HG03175 (cell line): ENCODE data around the gene MNAT1.
"Not testable (repeated sequence)": the region's sequence is repeated elsewhere in the genome, so short reads cannot be mapped to it uniquely, and the experiment has no call there.

Experiments
- ATAC-seq: cut with Tn5 transposase; IDR thresholded peaks from one replicate; pipeline ENCODE4 v1.9.1; 2021; ENCODE audit warnings: mild to moderate bottlenecking, moderate library complexity; ENCODE audit not compliant: unreplicated experiment

MNAT1 gene

DNA sequence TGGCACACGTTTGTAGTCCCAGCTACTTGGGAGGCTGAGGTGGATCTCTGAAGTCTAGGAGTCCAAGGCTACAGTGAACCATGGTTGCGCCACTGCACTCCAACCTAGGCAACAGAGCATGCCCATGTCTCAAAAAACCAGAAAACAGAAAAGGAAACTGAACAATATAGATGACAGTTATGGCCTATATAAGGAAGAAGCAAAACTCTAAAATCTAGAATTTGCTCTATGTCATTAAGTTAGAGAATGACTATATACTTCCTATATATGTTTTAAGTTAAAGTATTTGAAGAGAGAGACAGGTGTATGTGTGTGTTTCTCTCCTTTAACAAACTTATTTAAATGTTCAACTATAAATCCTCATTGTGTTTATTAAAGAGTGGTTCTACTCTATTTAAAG is 65.8 kb downstream of the MNAT1 start:
- ATAC-seq: no peak

DNA sequence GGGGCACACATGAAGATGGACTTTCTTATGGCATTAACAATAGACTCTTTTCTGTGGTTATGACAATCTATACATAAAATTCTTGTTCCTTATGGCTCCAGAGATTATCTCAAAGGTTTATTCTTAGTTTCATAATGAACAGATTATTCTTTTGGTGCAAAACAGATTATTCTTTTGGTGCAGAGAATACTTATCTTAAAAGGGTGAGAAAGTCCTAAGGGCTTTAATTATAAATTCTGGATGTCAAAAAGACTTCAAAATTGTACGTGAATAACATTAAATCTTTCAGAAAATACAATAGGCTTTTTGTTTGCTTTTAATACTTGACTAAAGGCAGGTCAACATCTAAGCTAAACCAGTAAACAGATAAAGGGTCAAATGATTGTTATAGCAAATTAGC is 69.3 kb downstream of the MNAT1 start:
- ATAC-seq: no peak

DNA sequence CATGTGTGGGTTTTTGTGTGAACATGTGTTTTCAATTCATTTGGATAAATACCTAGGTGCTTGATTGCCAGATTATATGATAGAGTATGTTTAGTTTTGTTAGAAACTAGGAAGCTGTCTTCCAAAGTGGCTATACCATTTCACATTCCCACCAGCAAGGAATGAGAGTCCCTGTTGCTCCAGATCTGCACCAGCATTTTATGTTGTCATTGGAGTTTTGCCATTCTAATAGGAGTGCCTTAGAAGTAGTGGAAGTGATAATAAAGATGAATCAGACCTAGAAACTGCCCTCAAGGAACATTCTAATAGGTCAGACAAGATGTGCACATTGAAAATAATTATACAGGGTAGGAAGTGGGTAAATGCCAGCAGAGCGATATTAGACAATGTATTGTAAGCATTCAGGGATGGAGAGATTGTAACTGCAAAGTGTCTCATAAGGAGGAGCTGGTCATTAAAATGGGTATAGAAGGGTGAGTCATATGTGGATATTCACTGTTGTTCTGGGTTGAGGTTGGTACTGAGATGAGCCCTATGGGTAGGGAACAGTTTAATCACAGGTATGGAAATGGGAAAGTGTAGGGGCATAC is 71.4 kb downstream of the MNAT1 start:
- no peak for ATAC-seq

DNA sequence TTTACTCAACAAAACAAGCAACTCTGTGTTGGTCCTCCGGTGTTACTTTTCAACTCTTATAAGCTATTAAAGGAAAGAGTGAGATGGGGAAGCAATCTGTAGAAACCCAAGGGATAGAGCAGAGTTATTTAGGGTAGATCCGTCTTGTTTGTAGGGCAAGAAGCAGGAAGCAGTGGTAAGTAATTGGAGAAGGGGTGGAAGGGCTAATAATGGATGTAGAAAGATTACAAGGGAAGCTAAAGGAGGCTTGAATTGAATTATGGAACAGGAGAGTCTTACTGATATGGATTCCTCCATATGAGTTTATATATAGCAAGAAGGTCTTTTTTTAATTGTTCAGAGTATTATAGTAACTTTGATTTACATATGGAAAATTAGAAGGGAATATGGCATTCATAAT is 72.7 kb downstream of the MNAT1 start:
- no peak for ATAC-seq

DNA sequence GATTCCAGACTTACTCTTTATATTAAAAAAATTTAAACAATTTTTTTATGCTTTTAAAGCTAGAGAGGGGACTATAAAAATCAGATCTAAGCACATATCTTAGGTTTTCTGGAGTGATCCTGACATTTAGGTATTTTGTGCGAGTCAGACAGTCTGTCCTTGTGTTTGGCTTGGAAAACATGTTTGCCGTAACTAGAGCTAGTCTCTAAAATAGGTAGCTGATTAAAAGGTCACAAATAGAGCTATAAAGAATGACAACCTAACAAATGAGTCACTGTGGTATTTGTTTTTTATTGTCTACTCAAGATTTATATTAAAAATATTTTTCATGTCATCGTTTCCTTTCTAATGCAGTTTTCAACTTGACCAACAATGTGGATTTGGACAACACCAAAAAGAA is 73.4 kb downstream of the MNAT1 start:
- no peak for ATAC-seq

DNA sequence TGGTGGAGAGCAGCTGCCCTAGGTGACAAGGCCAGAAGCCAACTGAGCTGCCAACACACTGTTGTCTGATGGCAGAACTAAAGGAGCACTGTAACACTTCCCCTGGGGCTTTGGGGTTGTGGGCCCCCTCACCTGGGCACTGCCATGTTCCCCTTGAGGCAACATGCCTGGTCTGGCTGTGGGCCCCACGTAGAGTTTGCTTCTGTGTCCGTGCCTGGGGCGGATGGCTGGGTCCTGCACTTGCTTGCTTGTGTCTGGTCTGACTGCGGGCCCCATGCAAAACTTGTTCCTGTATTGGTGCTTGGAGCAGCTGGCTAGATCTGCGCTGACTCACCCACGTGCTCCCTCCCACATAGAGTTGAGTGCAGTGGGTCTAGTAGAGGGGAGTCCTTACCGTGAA is 78.4 kb downstream of the MNAT1 start:
- no peak for ATAC-seq

DNA sequence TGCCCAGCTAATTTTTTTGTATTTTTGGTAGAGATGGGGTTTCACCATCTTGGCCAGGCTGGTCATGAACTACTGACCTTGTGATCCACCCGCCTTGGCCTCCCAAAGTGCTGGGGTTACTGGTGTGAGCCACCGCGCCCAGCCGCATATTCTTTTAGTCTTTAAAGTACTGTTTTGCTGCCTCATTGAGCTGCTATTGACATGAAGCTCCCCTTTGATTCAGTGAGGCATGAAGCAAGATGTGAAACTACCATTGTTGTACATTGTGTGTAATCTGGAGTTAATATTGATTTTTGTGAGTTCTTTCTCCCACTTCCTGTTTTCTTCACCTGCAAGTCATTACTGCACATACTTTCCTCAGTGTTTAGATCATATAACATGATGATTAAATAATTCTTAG is 80.8 kb downstream of the MNAT1 start:
- peak; percentile 96 for ATAC-seq

DNA sequence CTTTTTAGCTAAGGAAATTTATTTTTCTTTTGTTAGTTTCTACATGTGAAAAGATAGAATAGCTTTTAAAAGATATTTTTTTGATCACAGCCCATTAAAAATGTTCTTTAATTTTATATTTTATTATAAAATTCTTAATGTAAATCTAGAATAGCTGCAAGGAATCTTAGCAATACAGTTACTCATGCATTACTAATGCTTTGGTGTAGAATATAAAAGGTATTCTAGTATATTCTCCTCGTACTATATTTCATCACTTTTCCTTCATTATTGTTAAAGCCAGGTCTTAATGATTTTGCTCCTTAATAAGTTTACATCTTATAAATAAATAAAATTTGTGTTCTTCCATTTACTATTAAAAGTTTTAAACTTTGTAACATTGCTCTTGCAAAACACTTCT is 82.6 kb downstream of the MNAT1 start:
- no peak for ATAC-seq

DNA sequence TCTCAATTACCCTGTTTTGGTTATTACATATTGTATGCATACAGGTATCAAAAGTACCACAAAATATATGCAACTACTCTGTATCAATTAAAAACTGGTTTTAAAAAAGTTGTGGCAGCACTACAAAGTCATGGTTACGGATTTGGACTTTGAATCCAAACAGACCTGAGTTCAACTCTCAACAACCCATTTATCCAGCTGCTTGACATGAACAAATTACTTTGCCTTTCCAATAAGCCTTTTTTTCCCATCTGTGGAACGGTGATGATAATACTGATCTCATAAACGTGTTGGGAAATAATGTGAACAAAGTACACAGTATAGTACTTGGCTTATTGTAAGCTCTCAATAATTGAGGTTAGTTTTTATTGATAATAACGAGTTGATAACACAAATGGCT is 85.0 kb downstream of the MNAT1 start:
- ATAC-seq: no peak

DNA sequence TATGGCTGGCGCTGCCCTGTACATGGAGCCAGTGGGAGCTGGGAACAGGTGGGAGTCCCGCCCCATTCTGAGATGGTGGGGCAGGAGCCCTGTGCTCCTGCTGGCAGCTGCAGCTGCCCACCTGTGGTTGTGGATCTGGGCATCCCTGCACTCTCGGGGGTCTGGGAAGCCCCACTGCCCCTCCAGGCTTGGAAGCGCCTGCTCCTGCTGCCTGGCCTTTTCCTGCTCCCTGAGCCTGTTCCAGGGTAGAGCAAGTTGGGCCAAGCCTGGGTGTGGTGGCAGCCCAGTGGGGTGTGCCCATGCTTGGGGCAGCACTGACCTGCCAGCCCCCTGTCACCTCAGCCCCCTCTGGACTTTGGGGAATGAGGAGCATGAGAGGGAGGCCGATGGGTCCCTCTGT is 104.0 kb downstream of the MNAT1 start:
- no peak for ATAC-seq

DNA sequence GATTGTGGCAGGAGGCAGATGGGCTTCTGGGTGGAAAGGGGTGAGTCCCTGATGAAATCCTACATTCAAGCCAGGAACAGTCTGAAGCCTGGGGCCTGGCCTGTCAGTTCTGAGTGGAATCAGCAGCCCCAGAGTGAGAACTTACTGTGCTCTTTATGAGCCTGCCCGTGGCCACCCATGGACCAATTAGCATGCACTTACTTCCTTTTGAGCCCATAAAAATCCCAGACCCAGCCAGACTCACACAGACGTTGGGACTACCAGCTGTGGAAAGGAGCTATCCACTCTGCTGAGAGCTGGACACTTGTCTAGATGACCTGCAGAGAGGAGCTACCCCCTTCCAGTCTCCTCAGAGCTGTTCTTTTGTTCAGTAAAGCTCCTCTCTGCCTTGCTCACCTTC is 104.5 kb downstream of the MNAT1 start:
- no peak for ATAC-seq

DNA sequence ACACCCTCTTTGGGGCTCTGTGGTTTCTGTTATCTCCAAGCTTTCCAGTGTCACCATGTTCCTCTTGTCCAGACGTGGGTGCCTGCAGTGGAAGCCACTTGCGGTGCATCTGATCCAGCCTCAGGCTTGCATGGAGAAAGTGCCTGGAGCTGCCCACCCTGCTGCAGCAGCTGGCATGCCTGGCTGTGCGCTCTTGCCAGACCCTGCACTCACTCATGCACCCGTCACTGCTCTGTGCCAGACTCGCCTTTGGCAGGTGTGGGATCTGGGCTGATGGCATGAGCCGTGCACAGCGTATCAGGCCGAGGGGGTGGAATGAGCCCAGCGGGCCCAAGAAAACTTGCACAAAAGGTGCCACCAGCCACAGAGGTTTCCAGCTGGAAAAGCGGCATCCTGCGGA is 105.1 kb downstream of the MNAT1 start:
- no peak for ATAC-seq

DNA sequence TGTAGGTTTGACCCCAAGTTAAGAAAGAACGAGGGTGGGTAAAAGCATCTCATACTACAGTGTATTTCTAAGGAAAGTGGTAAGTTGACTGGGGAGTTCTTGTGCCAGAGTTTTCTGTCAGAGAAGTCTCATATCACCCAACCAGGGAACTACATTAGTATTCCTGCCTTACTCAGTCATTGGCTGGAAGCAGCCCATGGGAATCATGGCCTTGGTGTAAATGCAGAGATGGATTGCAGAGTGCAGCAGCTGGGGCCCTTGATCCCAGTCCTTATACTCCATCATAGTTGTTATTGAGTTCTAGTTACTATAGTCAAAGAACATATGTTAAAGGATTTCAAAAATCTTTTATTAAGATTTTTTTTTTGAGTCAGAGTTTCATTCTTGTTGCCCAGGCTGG is 105.8 kb downstream of the MNAT1 start:
- ATAC-seq: no peak

DNA sequence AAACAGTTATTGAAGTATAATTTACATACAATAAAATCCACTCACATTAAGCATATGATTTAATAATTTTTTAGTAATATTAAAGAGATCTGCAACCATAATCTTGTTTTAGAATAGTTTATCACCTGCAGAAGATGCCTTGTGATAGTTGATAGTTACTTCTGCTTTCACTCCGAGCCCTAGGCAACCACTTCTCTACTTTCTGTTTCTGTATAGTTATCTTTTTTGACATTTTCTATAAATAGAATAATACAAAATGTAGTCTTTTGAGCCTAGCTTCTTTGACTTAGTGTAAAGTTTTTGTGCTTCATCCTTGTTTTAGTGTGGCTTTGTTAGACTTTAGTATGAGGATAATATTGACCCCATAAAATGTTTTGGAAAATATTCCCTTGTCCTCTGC is 111.0 kb downstream of the MNAT1 start:
- ATAC-seq: peak; percentile 97

DNA sequence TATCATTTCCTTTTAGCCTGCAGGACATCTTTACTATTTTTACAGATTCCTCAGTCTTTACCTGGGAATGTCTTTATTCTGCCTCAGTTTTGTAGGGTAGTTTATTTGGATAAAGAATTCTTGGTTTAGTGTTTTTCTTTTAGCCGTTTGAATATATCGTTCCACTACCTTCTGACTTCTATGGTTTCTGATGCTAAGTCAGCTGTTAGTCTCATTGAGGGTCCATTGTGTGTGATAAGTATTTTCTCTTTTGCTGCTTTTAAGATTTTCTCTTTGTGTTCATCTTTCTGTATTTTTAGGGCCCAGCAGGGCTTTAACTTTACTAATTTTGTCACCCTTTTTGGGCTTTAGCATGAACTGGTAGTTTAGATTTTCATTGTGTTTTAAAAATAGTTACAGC is 113.5 kb downstream of the MNAT1 start:
- no peak for ATAC-seq

DNA sequence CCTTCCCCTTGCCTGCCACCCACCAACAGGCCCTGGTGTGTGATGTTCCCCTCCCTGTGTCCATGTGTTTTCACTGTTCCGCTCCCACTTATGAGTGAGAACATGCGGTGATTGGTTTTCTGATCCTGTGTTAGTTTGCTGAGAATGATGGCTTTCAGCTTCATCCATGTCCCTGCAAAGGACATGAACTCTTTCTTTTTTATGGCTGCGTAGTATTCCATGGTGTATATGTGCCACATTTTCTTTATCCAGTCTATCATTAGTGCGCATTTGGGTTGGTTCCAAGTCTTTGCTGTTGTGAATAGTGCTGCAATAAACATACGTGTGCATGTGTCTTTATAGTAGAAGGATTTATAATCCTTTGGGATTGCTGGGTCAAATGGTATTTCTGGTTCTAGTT is 117.1 kb downstream of the MNAT1 start:
- ATAC-seq: not testable (repeated sequence)

DNA sequence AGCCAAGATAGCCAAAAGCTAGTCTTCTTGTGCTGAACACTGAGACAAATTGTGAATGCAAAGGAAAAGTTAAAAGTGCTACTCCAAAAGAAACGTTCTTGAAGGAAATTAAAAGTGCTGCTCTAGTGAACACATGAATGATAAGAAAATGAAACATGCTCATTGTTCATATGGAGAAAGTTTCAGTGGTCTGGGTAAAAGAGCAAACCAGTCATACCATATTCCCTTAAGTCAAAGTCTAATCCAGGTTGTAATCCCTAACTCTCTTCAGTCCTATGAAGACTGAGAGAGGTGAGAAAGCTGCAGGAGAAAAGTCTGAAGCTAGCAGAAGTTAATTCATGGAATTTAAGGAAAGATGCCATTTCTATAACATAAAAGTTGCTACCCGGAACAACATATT is 121.5 kb downstream of the MNAT1 start:
- ATAC-seq: no peak

DNA sequence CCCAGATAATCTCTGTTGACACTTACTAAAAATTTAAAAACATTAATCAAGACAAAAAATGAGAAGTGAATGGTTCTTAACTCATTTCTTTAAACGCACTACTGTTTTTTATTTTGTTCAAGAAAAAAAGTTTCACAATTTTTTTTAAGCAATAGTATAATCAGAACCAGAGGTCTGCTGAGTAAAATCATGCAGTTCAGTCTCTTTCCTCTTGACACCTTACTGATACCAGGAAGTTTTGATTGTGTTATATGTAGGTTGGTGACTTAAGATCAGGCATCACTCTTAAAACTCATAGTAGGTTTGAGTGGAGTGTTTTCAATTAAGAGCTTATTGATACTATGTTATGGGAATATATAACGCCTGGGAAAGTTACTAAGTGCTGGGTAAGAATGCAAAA is 125.0 kb downstream of the MNAT1 start:
- no peak for ATAC-seq

DNA sequence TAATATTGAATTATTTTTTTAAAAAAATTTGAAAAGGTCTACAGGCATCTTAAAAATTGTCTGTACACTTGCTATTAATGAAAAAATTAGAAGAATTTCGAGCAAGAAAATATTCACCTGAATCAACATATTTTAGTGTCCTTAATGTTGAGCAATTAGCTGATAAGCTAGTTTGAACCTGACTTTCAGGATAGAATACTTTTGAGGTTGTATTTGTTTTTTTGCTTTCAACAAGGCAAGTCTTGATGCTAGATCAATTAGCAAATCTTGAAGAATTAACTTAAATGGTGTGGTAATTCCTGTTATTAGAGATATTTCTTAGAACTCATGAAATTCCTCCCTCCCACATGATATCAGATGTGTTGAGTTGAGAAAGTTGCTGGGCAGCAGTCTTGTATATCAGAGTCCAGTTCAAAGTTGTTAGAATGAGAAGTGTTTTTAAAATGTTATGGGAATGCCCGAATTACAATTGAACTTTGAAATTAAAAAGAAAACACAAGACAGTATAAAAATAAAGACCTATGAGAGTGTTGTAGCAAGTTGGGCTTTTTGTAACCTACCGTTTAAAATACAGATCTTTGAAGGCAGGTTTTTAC is 127.1 kb downstream of the MNAT1 start:
- ATAC-seq: no peak

DNA sequence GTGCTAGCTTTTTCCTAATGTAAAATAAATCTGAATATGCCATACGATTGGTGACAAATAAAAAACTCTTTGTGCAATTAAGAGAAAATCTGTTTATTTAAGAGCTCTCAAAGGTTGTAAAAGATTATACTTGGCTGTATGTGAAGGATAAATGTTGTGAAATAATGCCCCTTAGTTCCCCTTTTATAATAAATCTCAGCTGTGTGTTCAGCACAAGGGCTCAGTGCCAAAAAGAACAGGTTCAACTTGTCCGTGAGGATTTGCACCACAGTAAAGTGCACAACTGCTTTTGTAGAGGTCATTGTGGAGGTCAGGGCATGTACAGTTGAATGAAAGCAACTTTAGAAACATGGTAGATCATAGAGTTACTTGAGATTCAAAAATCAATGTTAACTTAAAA is 127.7 kb downstream of the MNAT1 start:
- ATAC-seq: no peak

DNA sequence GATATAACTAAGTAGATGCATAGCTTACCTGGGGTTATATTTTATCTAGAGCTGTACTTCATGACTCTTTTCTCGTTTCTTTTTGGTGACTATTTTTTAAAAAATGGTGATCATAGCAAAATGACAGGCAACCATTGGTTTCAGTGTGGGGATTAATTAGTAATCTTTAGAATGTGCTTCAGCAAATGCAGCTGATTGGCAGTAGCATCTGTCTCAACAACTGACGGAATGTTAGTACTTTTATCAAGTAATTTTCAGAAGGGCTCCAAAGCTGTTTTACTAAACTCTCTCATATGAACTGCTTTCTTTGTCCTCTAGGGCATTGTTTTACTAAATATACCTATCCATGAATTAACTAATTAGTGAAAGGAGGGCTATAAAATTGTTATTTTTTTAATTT is 128.7 kb downstream of the MNAT1 start:
- ATAC-seq: no peak

DNA sequence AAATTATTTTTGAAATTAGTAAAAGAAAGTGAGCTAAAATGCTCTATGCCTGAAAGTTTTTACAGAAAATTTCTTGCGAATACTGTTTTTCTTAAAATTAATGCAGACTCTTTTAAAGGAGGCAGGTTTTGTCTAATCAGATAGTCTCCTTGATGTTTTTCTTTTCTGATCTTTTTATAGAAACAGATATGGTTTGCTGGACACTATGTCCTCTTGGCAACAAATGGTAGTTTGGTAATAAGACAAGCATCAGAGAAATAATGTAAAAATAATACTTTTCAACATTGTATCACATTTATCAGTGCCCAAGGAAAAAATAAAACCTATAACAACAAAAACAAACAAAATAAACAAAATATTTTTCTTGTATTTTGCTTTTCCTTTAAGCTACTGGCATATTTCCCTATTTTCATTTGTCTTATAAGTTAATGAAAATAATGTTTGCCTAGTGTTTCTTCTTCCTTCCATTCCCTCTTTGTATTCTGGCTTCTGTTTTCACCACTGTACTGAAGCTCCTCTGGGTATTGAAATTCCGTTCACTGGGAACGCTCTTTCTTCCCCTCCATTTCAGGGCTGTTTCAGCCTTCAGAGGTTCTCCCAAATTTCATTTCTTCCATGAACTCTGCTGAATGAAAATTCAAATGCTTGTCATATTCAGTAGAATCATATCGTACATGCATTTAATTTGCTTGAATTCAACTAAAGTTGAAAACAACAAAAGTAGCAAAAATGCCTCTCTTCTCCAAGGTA is 131.0 kb downstream of the MNAT1 start:
- ATAC-seq: no peak
